Breast epithelium (tissue), 3 donors: ENCODE measurements around the gene STARD4.

Experiments used
- CTCF ChIP-seq, 3 donors: fragments of 450-650 bp; IDR thresholded peaks; one replicate each; pipeline ENCODE4 v1.5.1; 2016 to 2017; ENCODE audit warnings: antibody characterized with exemption in 3 of 3, mild to moderate bottlenecking in 3 of 3, moderate library complexity in 3 of 3
- POLR2A ChIP-seq: fragments of 450-650 bp; IDR thresholded peaks from one replicate; pipeline ENCODE4 v1.6.1; 2016; ENCODE audit warnings: antibody characterized with exemption, mild to moderate bottlenecking, moderate library complexity
- POLR2AphosphoS5 ChIP-seq, 3 donors: sonication (generic); formaldehyde crosslinking; IDR thresholded peaks; one replicate each; pipeline ENCODE4 v1.6.1; 2017; ENCODE audit warnings: antibody characterized with exemption in 3 of 3

- TF ChIP-seq CTCF (IDR thresholded peaks at IDR 0.05) (no peak), POLR2A (no peak), POLR2AphosphoS5 (IDR thresholded peaks at IDR 0.05) (no peak)
Observed at GRCh38 chr5:111537141-111538024, 25.0 kb upstream of the STARD4 start.
